ENCODE measurements around the gene KCTD1.

- no peak for TF ChIP-seq POLR2A (IDR thresholded peaks at IDR 0.05)
- no peak for TF ChIP-seq CTCF (IDR thresholded peaks at IDR 0.05)
Measured at GRCh38 chr18:26496528-26496927, 51.8 kb downstream of the KCTD1 start.
